ENCODE measurements around the gene JAKMIP3. TPM values are rescaled to one million over a fixed set of nuclear protein-coding genes. Genes with fewer than 3 reads are reported as not detected.

The JAKMIP3 gene
- polyA plus RNA-seq, 2 of the 4 experiments (the other 2 are of a cell fraction) = 3.1 to 4.1 TPM

DNA sequence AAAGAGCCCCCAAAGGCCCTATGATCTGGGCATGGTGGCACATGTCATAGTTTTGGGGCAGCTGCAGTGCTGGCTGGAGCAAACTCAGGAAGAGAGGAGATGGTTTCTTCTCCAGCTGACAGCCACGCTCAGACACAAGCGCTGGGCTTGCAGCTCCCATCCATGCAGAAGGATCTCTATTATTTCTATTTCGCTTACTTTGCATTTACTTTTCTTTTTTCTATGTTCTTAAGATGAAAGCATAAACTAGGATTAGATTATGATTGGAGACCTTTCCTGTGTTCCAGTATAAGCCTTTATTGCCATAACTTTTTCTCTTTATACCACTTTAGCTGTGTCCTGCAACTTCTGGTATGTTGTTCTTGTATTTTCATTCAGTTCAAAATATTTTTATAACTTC lies 5.0 kb downstream of the JAKMIP3 start:
- Histone ChIP-seq H3K4me3 (no peak overlapping the region), H3K9me3 (no peaks in the 10 kb centered on the region), H3K27ac (no peak overlapping the region), H3K4me2 (no peak overlapping the region), H3K4me1 (peaks cover 12% of the 10 kb centered on the region; the same call in 2 of the 3 replicates)
- CTCF ChIA-PET = interaction anchor here (1.4 to 1.8 kb wide), 2 partner anchors 10 to 72 kb away, joined by 5 to 7 read pairs; no protein-coding TSS in a partner anchor
- TF ChIP-seq CBX2 (IDR thresholded peaks at IDR 0.05; ENCODE audit: borderline replicate concordance, low read depth) (no peak), MAFK (IDR thresholded peaks at IDR 0.05; ENCODE audit: partially characterized antibody) (peak; percentile 77)
- FAIRE-seq = no peak
- DNase-seq (ENCODE audit: low read depth in 1 of 2, low spot score in 1 of 2) = no peak
- POLR2A ChIA-PET = interaction anchor here (0.6 kb wide), 1 partner anchor 40 kb away, joined by 3 read pairs; no protein-coding TSS in a partner anchor
- ATAC-seq = no peak
- 91% methylated on average over 3 of the region's 3 CpGs for WGBS (ENCODE audit: missing lambda C conversion rate)

- ChIA-PET CTCF (interaction anchor here (0.9 to 1.8 kb wide), 2 partner anchors 16 to 71 kb away, joined by 3 to 7 read pairs; no protein-coding TSS in a partner anchor), POLR2A (no interaction called here)
- no peak for TF ChIP-seq RFX5 (IDR thresholded peaks at IDR 0.05)
- TF ChIP-seq ZNF302 (CRISPR knock-in tag; IDR thresholded peaks at IDR 0.05) = no peak
- no peak for TF ChIP-seq CHD2 (IDR thresholded peaks at IDR 0.05; ENCODE audit: low read length, partially characterized antibody)
- TF ChIP-seq SREBF2 (IDR thresholded peaks at IDR 0.05) = no peak
- no peak for TF ChIP-seq CBX2 (IDR thresholded peaks at IDR 0.05; ENCODE audit: borderline replicate concordance, low read depth)
- TF ChIP-seq, protein P1, sequence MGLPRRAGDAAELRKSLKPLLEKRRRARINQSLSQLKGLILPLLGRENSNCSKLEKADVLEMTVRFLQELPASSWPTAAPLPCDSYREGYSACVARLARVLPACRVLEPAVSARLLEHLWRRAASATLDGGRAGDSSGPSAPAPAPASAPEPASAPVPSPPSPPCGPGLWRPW (IDR thresholded peaks at IDR 0.05) = no peak
- no peak for TF ChIP-seq ELK1 (IDR thresholded peaks at IDR 0.05; ENCODE audit: low read depth, low read length)
- TF ChIP-seq, protein P2, sequence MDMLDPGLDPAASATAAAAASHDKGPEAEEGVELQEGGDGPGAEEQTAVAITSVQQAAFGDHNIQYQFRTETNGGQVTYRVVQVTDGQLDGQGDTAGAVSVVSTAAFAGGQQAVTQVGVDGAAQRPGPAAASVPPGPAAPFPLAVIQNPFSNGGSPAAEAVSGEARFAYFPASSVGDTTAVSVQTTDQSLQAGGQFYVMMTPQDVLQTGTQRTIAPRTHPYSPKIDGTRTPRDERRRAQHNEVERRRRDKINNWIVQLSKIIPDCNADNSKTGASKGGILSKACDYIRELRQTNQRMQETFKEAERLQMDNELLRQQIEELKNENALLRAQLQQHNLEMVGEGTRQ (IDR thresholded peaks at IDR 0.05) = no peak
- no peak for TF ChIP-seq TP53 (CRISPR knock-in tag; IDR thresholded peaks at IDR 0.05)
- TF ChIP-seq CBX8 (IDR thresholded peaks at IDR 0.05) = no peak
- no peak for TF ChIP-seq ESRRA (IDR thresholded peaks at IDR 0.05; ENCODE audit: borderline replicate concordance, low read length)
- TF ChIP-seq HDAC2 (IDR thresholded peaks at IDR 0.05) = no peak
- no peak for TF ChIP-seq BHLHE40 (IDR thresholded peaks at IDR 0.05; ENCODE audit: low read depth, low read length)
- TF ChIP-seq ZSCAN20 (CRISPR knock-in tag; IDR thresholded peaks at IDR 0.05) = no peak
- TF ChIP-seq MAFK (IDR thresholded peaks at IDR 0.05; ENCODE audit: partially characterized antibody) = no peak
- TF ChIP-seq NR3C1 (IDR thresholded peaks at IDR 0.05) = no peak
- Histone ChIP-seq H3K4me3 (no peak overlapping the region), H3K4me1 (peaks cover 10% of the 10 kb centered on the region; the same call in 2 of the 3 replicates), H3K9me3 (no peaks in the 10 kb centered on the region), H3K27ac (no peak overlapping the region), H3K4me2 (no peak overlapping the region)
- DNase-seq (ENCODE audit: low read depth in 1 of 2, low spot score in 1 of 2) = no peak
- 65% methylated on average over 3 of the region's 3 CpGs for WGBS (ENCODE audit: missing lambda C conversion rate)
- no peak for ATAC-seq
- no peak for FAIRE-seq
These were observed 5.9 kb downstream of the JAKMIP3 start for GRCh38 chr10:132071667-132072066.

GRCh38 chr10:132075909-132076577 lies 10.3 kb downstream of the JAKMIP3 start:
- no peak overlapping the region for H3K4me3 ChIP-seq
- POLR2A ChIA-PET = no interaction called here
- no peaks in the 10 kb centered on the region for H3K9me3 ChIP-seq
- H3K4me1 ChIP-seq = no peaks in the 10 kb centered on the region
- no peak overlapping the region for H3K4me2 ChIP-seq
- ATAC-seq (no peak), FAIRE-seq (no peak), DNase-seq (ENCODE audit: low read depth in 1 of 2, low spot score in 1 of 2) (no peak)
- CTCF ChIA-PET = interaction anchor here (0.6 to 1.1 kb wide), 2 partner anchors 9 to 66 kb away, joined by 3 read pairs; no protein-coding TSS in a partner anchor
- WGBS (ENCODE audit: missing lambda C conversion rate) = 84% methylated on average over 17 of the region's 17 CpGs
- no peak overlapping the region for H3K27ac ChIP-seq
- TF ChIP-seq FOSL2 (IDR thresholded peaks at IDR 0.05) (no peak), FOSL2 (CRISPR knock-in tag; IDR thresholded peaks at IDR 0.05) (no peak), TP53 (CRISPR knock-in tag; IDR thresholded peaks at IDR 0.05) (no peak), EP300 (IDR thresholded peaks at IDR 0.05) (no peak), ZC3H11A (IDR thresholded peaks at IDR 0.05) (no peak), BHLHE40 (IDR thresholded peaks at IDR 0.05; ENCODE audit: low read depth, low read length) (no peak), POLR2A (IDR thresholded peaks at IDR 0.05; ENCODE audit: low read length) (no peak), ZFP36 (IDR thresholded peaks at IDR 0.05; ENCODE audit: borderline replicate concordance, partially characterized antibody) (no peak), GATA3 (IDR thresholded peaks at IDR 0.05; ENCODE audit: borderline replicate concordance) (no peak), SMC3 (IDR thresholded peaks at IDR 0.05) (no peak), HDAC2 (IDR thresholded peaks at IDR 0.05) (no peak)
- TF ChIP-seq, protein P2 (IDR thresholded peaks at IDR 0.05) = no peak
- TF ChIP-seq, protein P3, sequence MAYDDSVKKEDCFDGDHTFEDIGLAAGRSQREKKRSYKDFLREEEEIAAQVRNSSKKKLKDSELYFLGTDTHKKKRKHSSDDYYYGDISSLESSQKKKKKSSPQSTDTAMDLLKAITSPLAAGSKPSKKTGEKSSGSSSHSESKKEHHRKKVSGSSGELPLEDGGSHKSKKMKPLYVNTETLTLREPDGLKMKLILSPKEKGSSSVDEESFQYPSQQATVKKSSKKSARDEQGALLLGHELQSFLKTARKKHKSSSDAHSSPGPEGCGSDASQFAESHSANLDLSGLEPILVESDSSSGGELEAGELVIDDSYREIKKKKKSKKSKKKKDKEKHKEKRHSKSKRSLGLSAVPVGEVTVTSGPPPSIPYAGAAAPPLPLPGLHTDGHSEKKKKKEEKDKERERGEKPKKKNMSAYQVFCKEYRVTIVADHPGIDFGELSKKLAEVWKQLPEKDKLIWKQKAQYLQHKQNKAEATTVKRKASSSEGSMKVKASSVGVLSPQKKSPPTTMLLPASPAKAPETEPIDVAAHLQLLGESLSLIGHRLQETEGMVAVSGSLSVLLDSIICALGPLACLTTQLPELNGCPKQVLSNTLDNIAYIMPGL (CRISPR knock-in tag; IDR thresholded peaks at IDR 0.05; ENCODE audit: borderline replicate concordance) = no peak
- TF ChIP-seq, protein P4, sequence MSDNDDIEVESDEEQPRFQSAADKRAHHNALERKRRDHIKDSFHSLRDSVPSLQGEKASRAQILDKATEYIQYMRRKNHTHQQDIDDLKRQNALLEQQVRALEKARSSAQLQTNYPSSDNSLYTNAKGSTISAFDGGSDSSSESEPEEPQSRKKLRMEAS (IDR thresholded peaks at IDR 0.05) = no peak
- TF ChIP-seq, protein P1 (IDR thresholded peaks at IDR 0.05) = no peak
